Astrocyte (in vitro differentiated cells and primary cell): ENCODE results near the gene WDR20. TPM values are rescaled to one million over a fixed set of nuclear protein-coding genes. Genes with fewer than 3 reads are reported as not detected.

Experiments used
- DNase-seq: peaks from one replicate; pipeline ENCODE4 v3.0.0-alpha.2; 2010; ENCODE audit warnings: low read depth
- FAIRE-seq: peaks from 2 replicates; lab custom pipeline; 2011; peaks lifted over from hg19 to GRCh38; lab: Jason Lieb, UNC
- H2AFZ ChIP-seq: 2 replicates; pipeline ENCODE4 v1.6.0; 2012; ENCODE audit warnings: low read depth, low read length, inconsistent platforms
- H3K27ac ChIP-seq: 2 replicates; pipeline ENCODE4 v1.5.1; 2011; ENCODE audit warnings: low read depth, low read length, inconsistent platforms
- H3K27me3 ChIP-seq: 2 replicates; pipeline ENCODE4 v1.6.0; 2011; ENCODE audit warnings: low read length, inconsistent platforms; ENCODE audit not compliant: insufficient read depth
- H3K36me3 ChIP-seq: 2 replicates; pipeline ENCODE4 v1.5.1; 2011; ENCODE audit warnings: low read length, inconsistent platforms; ENCODE audit not compliant: insufficient read depth
- H3K4me1 ChIP-seq: 2 replicates; pipeline ENCODE4 v1.5.1; 2011; ENCODE audit warnings: low read length, inconsistent platforms; ENCODE audit not compliant: insufficient read depth
- H3K4me2 ChIP-seq: 2 replicates; pipeline ENCODE4 v1.6.0; 2012; ENCODE audit warnings: low read length, inconsistent platforms
- H3K4me3 ChIP-seq: 2 replicates; pipeline ENCODE4 v1.5.1; 2011; ENCODE audit warnings: low read depth, mild to moderate bottlenecking, low read length, inconsistent platforms; ENCODE audit not compliant: insufficient read depth
- H3K79me2 ChIP-seq: 2 replicates; pipeline ENCODE4 v1.6.0; 2012; ENCODE audit warnings: mild to moderate bottlenecking, low read length, inconsistent platforms; ENCODE audit not compliant: insufficient read depth
- H3K9ac ChIP-seq: 2 replicates; pipeline ENCODE4 v1.6.0; 2012; ENCODE audit warnings: mild to moderate bottlenecking, low read length, inconsistent platforms
- H3K9me3 ChIP-seq: 2 replicates; pipeline ENCODE4 v1.5.1; 2012; ENCODE audit warnings: low read depth, mild to moderate bottlenecking, low read length, inconsistent platforms; ENCODE audit not compliant: insufficient read depth
- H4K20me1 ChIP-seq: 2 replicates; pipeline ENCODE4 v1.6.0; 2012; ENCODE audit warnings: low read length, inconsistent platforms; ENCODE audit not compliant: insufficient read depth
- H3K27ac Mint-ChIP-seq: one replicate; pipeline ENCODE4 v1.8.0; 2021; ENCODE audit warnings: mild to moderate bottlenecking, mixed read lengths; ENCODE audit not compliant: unreplicated experiment
- H3K27me3 Mint-ChIP-seq: one replicate; pipeline ENCODE4 v1.8.0; 2021; ENCODE audit warnings: low read depth, mixed read lengths; ENCODE audit not compliant: unreplicated experiment
- H3K36me3 Mint-ChIP-seq: one replicate; pipeline ENCODE4 v1.8.0; 2021; ENCODE audit warnings: low read depth, mixed read lengths; ENCODE audit not compliant: unreplicated experiment
- H3K4me1 Mint-ChIP-seq: one replicate; pipeline ENCODE4 v1.8.0; 2021; ENCODE audit warnings: low read depth, mixed read lengths; ENCODE audit not compliant: unreplicated experiment
- H3K4me3 Mint-ChIP-seq: one replicate; pipeline ENCODE4 v1.8.0; 2021; ENCODE audit warnings: mild to moderate bottlenecking, moderate library complexity, mixed read lengths; ENCODE audit not compliant: unreplicated experiment
- H3K9me3 Mint-ChIP-seq: one replicate; pipeline ENCODE4 v1.8.0; 2021; ENCODE audit warnings: mild to moderate bottlenecking, mixed read lengths; ENCODE audit not compliant: unreplicated experiment
- EZH2 ChIP-seq: IDR thresholded peaks from 2 replicates; pipeline ENCODE4 v1.6.1; 2012; ENCODE audit warnings: mild to moderate bottlenecking, low read length, inconsistent platforms; ENCODE audit not compliant: insufficient read depth
- total RNA-seq: library from RNA; stranded (reverse); gene quantifications from 2 replicates; pipeline ENCODE4 v1.2.1, GENCODE V29; 2021
- TF ChIP-seq, protein P1 (sequence below): IDR thresholded peaks from 2 replicates; pipeline ENCODE4 v1.5.1; 2011; ENCODE audit warnings: low read depth, mild to moderate bottlenecking, inconsistent platforms, low read length, moderate library complexity; ENCODE audit not compliant: insufficient read depth

WDR20 gene
- total RNA-seq, 1 donor from 2014 or later = 23.6 TPM

DNA sequence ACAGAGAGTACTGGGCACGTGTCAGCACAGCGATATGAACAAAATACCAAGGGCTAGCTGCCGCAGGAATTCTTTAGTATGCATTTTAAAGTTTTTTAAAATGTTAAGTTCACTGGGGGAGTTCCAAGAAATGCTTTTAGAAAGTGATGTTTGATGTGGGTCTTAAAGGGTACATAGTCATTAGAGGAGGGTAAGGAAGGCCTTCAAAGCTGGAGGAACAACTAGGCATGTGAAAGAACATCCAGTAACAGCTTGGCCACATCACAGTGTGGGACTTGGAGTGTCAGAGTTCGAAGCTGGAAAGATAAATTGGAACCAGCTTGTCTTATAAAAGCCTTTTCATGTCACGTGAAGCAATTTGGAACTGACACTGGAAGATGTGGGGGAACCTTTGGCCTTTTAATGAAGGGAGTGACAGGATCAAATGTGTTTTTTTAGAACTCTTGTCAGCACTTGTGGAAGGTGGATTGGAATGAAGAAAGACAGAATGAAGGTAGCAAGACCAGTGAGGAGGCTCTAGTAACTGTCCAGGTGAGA, 57.7 kb downstream of the WDR20 start:
- H3K27me3 ChIP-seq = no peaks in the 10 kb centered on the region
- peaks cover 21% of the 10 kb centered on the region for H3K4me1 Mint-ChIP-seq
- H3K36me3 ChIP-seq = peaks cover 21% of the 10 kb centered on the region
- H4K20me1 ChIP-seq = peaks cover 73% of the 10 kb centered on the region
- peaks cover 82% of the 10 kb centered on the region for H3K79me2 ChIP-seq
- peaks cover 13% of the 10 kb centered on the region for H3K36me3 Mint-ChIP-seq
- TF ChIP-seq EZH2 = no peak
- TF ChIP-seq, protein P1, sequence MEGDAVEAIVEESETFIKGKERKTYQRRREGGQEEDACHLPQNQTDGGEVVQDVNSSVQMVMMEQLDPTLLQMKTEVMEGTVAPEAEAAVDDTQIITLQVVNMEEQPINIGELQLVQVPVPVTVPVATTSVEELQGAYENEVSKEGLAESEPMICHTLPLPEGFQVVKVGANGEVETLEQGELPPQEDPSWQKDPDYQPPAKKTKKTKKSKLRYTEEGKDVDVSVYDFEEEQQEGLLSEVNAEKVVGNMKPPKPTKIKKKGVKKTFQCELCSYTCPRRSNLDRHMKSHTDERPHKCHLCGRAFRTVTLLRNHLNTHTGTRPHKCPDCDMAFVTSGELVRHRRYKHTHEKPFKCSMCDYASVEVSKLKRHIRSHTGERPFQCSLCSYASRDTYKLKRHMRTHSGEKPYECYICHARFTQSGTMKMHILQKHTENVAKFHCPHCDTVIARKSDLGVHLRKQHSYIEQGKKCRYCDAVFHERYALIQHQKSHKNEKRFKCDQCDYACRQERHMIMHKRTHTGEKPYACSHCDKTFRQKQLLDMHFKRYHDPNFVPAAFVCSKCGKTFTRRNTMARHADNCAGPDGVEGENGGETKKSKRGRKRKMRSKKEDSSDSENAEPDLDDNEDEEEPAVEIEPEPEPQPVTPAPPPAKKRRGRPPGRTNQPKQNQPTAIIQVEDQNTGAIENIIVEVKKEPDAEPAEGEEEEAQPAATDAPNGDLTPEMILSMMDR = no peak
- no peak overlapping the region for H3K27ac ChIP-seq
- no peaks in the 10 kb centered on the region for H3K27me3 Mint-ChIP-seq
- no peak overlapping the region for H3K9ac ChIP-seq
- H3K4me1 ChIP-seq = no peaks in the 10 kb centered on the region
- H3K4me2 ChIP-seq = no peak overlapping the region
- H2AFZ ChIP-seq = no peak overlapping the region
- H3K4me3 ChIP-seq = no peak overlapping the region
- no peaks in the 10 kb centered on the region for H3K9me3 ChIP-seq
- DNase-seq = no peak
- H3K4me3 Mint-ChIP-seq = no peak overlapping the region
- H3K9me3 Mint-ChIP-seq = no peaks in the 10 kb centered on the region
- H3K27ac Mint-ChIP-seq = no peak overlapping the region
- FAIRE-seq = no peak

DNA sequence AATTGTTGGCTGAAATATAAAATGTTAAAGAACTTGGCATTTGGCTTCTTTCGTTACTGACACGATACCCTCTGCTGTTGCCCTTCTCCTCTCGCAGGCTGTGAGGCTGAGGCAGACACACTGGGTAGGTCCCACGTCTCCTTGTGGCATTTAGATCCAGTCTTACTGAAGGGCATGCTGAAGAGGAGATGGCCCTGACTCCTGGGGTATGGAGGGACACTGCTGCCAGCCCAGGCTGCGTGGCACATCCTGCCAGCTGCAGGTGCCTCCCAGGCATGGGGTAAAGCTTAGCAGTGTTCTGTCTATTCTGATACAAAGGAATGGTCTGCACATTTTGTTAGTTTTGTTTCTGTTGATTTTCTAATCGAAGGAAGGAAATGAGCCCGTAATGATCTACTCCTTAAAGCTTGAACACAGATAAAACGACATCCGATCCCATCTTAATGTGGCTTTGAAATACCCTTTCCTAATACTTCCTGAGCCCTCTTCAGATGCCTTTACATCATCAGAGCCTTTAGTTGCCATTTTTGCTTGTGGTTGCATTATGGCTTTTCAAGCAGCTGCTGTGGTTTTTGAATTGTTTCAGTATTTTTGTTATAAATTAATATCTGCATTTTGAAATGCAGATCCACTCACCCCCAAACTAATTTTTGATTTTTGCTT, 61.1 kb downstream of the WDR20 start:
- peaks cover 24% of the 10 kb centered on the region for H3K36me3 ChIP-seq
- peaks cover 20% of the 10 kb centered on the region for H3K36me3 Mint-ChIP-seq
- H3K27me3 Mint-ChIP-seq = no peaks in the 10 kb centered on the region
- no peak overlapping the region for H3K27ac ChIP-seq
- H3K4me3 Mint-ChIP-seq = no peak overlapping the region
- H3K4me1 ChIP-seq = no peaks in the 10 kb centered on the region
- no peak for FAIRE-seq
- DNase-seq = no peak
- peaks cover 15% of the 10 kb centered on the region for H3K4me1 Mint-ChIP-seq
- H3K27me3 ChIP-seq = no peaks in the 10 kb centered on the region
- no peaks in the 10 kb centered on the region for H3K9me3 ChIP-seq
- no peak overlapping the region for H3K9ac ChIP-seq
- peaks cover 83% of the 10 kb centered on the region for H3K79me2 ChIP-seq
- no peak overlapping the region for H3K4me3 ChIP-seq
- no peak overlapping the region for H3K4me2 ChIP-seq
- H4K20me1 ChIP-seq = peaks cover 73% of the 10 kb centered on the region
- H3K9me3 Mint-ChIP-seq = no peaks in the 10 kb centered on the region
- TF ChIP-seq EZH2 = no peak
- TF ChIP-seq, protein P1 = no peak
- H2AFZ ChIP-seq = no peak overlapping the region
- H3K27ac Mint-ChIP-seq = peak overlapping the region; percentile 4

DNA sequence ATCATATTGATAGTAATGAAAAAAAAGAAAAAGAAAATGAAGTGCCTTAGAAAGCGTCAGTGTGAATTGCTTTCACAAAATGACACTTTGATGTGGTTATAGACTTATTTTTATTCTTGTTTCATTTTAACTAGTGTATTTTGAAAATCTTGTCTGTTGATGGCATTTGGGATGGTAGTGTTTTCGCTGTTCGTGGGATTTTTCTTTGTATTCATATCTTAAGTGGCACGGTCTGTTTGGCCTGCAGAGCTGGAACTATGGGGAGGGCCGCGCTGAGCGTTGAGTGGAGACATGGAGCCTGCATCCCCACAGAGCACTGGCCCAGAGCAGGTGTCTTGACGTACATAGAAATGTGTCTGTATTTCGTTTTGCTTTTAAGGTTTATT, 61.6 kb downstream of the WDR20 start:
- peaks cover 82% of the 10 kb centered on the region for H3K79me2 ChIP-seq
- no peaks in the 10 kb centered on the region for H3K9me3 ChIP-seq
- H3K4me1 Mint-ChIP-seq = peaks cover 13% of the 10 kb centered on the region
- H3K27me3 Mint-ChIP-seq = no peaks in the 10 kb centered on the region
- H3K36me3 ChIP-seq = peaks cover 24% of the 10 kb centered on the region
- H4K20me1 ChIP-seq = peaks cover 73% of the 10 kb centered on the region
- H3K36me3 Mint-ChIP-seq = peaks cover 21% of the 10 kb centered on the region
- FAIRE-seq (no peak), DNase-seq (no peak)
- no peak overlapping the region for H3K27ac ChIP-seq
- no peak overlapping the region for H3K9ac ChIP-seq
- no peaks in the 10 kb centered on the region for H3K4me1 ChIP-seq
- H3K4me2 ChIP-seq = no peak overlapping the region
- H2AFZ ChIP-seq = no peak overlapping the region
- no peak overlapping the region for H3K4me3 Mint-ChIP-seq
- no peaks in the 10 kb centered on the region for H3K9me3 Mint-ChIP-seq
- no peak overlapping the region for H3K27ac Mint-ChIP-seq
- H3K27me3 ChIP-seq = no peaks in the 10 kb centered on the region
- no peak overlapping the region for H3K4me3 ChIP-seq
- no peak for TF ChIP-seq EZH2
- TF ChIP-seq, protein P1 = no peak
